ENCODE data around the gene SCYGR8. TPM values are rescaled to one million over a fixed set of nuclear protein-coding genes. Genes with fewer than 3 reads are reported as not detected.

Gene SCYGR8
- polyA plus RNA-seq, 5 donors: not detected

Other genes starting within 250 kb of the SCYGR8 start
- not detected for gene SCYGR2, start 147.0 kb upstream of the SCYGR8 start, polyA plus RNA-seq (ENCODE audit: insufficient read depth in 1 of 5, insufficient read length in 5 of 5, low replicate concordance in 1 of 5)
- not detected for gene SCYGR3, start 131.1 kb upstream of the SCYGR8 start, polyA plus RNA-seq (ENCODE audit: insufficient read depth in 1 of 5, insufficient read length in 5 of 5, low replicate concordance in 1 of 5)
- under 1 TPM in 4 of 5 donors, not detected in 1; 0.10 to 0.22 (median 0.13) TPM for gene SCYGR4, start 128.4 kb upstream of the SCYGR8 start, polyA plus RNA-seq (ENCODE audit: insufficient read depth in 1 of 5, insufficient read length in 5 of 5, low replicate concordance in 1 of 5)
- not detected for gene SCYGR5, start 79.1 kb upstream of the SCYGR8 start, polyA plus RNA-seq (ENCODE audit: insufficient read depth in 1 of 5, insufficient read length in 5 of 5, low replicate concordance in 1 of 5)
- gene SLC19A3, start 27.9 kb upstream of the SCYGR8 start, polyA plus RNA-seq (ENCODE audit: insufficient read depth in 1 of 5, insufficient read length in 5 of 5, low replicate concordance in 1 of 5): 10 to 100 TPM; 17.8 to 32.3 (median 20.3) TPM
- gene SCYGR6, start 21.1 kb upstream of the SCYGR8 start, polyA plus RNA-seq (ENCODE audit: insufficient read depth in 1 of 5, insufficient read length in 5 of 5, low replicate concordance in 1 of 5): not detected
- gene SCYGR7, start 17.6 kb upstream of the SCYGR8 start, polyA plus RNA-seq (ENCODE audit: insufficient read depth in 1 of 5, insufficient read length in 5 of 5, low replicate concordance in 1 of 5): not detected
- gene CCL20, start 67.9 kb downstream of the SCYGR8 start, polyA plus RNA-seq (ENCODE audit: insufficient read depth in 1 of 5, insufficient read length in 5 of 5, low replicate concordance in 1 of 5): 1 to 10 TPM in 2 of 5 donors, under 1 TPM in 3; 0.31 to 1.4 (median 0.59) TPM
- 1 to 10 TPM in 4 of 5 donors, under 1 TPM in 1; 0.76 to 4.9 (median 3.3) TPM for gene DAW1, start 125.7 kb downstream of the SCYGR8 start, polyA plus RNA-seq (ENCODE audit: insufficient read depth in 1 of 5, insufficient read length in 5 of 5, low replicate concordance in 1 of 5)